Left lung (tissue), 10 donors: ENCODE data around the gene VWCE. TPM values are rescaled to one million over a fixed set of nuclear protein-coding genes. Genes with fewer than 3 reads are reported as not detected.
"Not testable (repeated sequence)": the region's sequence is repeated elsewhere in the genome, so short reads cannot be mapped to it uniquely, and the experiment has no call there.

Source experiments
- ATAC-seq: fragments of 200-7000 bp; cut with Tn5 transposase; one replicate; pipeline ENCODE4 v1.9.1; 2020; ENCODE audit warnings: moderate library complexity
- DNase-seq, 4 donors: peaks; one replicate each; pipeline ENCODE4 v3.0.0-alpha.2; 2013 to 2020
- H3K27ac ChIP-seq, 2 donors: fragments of 200-600 bp; sonication (generic) in 1 of 2; one replicate each; pipeline versions ENCODE4 v1.5.0 to v1.8.0; 2020 to 2021
- H3K27me3 ChIP-seq, 2 donors: fragments of 200-600 bp; sonication (generic) in 1 of 2; one replicate each; pipeline versions ENCODE4 v1.5.0 to v1.8.0; 2020 to 2021
- H3K36me3 ChIP-seq, 2 donors: fragments of 200-600 bp; sonication (generic) in 1 of 2; one replicate each; pipeline versions ENCODE4 v1.5.0 to v1.8.0; 2020 to 2021
- H3K4me1 ChIP-seq, 2 donors: fragments of 200-600 bp; one replicate each; pipeline ENCODE4 v1.8.0; 2021
- H3K4me3 ChIP-seq, 2 donors: fragments of 200-600 bp; sonication (generic) in 1 of 2; one replicate each; pipeline versions ENCODE4 v1.5.0 to v1.8.0; 2020 to 2021; ENCODE audit warnings: mild to moderate bottlenecking in 1 of 2
- H3K9me3 ChIP-seq, 2 donors: fragments of 200-600 bp; sonication (generic) in 1 of 2; one replicate each; pipeline versions ENCODE4 v1.5.0 to v1.8.0; 2020 to 2021
- intact Hi-C, 2 donors: fragments of 100-400 bp; cut with DNase I; formaldehyde crosslinking; loops; one replicate each; pipeline versions ENCODE4 v1.11.2 to v1.14.2; 2022
- polyA plus RNA-seq, 6 donors: library from polyadenylated mRNA; unstranded; fragments of 120-200 nt; gene quantifications; one replicate each; pipeline ENCODE4 v1.2.1, GENCODE V29; 2013; ENCODE audit not compliant: insufficient read length in 6 of 6
- total RNA-seq, 2 donors: library from RNA; stranded (reverse); fragmentation: NEBNext Ultra II Directional; extraction: Animal tissue kit (Norgen Biotek cat#: 25700); gene quantifications; one replicate each; pipeline ENCODE4 v1.2.1, GENCODE V29; 2021
- TF ChIP-seq, protein P1 (sequence below), 2 donors: fragments of 200-600 bp; sonication (generic) in 1 of 2; IDR thresholded peaks; one replicate each; pipeline versions ENCODE4 v1.5.0 to v1.8.0; 2021; ENCODE audit warnings: antibody characterized with exemption in 2 of 2
- donor health status: DM: no; HTN: yes; CAD: no.
- donor health status: DM: no; HTN: no; CAD: no.

VWCE gene
- total and polyA plus RNA-seq, 8 donors, result 0.55 to 3.6 (median 1.8) TPM

DNA sequence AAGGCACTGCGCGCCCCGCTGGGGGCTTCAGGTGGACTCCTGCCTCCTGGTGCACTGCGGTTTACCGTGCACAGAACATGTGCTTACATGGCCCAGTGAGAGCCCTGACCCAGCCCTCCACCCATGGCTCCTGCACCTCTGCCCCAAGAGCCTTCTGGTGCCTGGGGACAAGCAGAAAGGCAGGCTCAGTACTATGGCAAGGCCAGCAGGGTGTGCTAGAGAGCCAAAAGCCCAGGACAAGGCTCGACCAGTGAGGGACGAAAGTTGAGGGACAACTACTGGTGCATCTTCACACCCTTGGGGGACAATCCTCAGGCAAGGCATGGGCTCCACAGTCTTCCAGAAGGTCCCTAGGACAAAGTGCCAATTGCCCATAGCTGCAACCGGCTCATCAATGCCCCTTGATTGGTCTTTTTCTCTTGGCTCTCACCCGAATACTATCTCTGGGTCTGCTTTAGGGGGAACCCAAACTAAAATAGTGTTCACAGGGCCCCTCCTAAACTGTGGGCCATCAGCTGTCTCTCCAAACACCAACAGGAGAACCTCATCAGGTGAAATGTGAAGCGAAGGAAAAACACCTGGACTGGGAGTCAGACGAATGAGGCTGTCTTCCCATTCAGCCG, 40.6 kb downstream of the VWCE start:
- TF ChIP-seq, protein P1, sequence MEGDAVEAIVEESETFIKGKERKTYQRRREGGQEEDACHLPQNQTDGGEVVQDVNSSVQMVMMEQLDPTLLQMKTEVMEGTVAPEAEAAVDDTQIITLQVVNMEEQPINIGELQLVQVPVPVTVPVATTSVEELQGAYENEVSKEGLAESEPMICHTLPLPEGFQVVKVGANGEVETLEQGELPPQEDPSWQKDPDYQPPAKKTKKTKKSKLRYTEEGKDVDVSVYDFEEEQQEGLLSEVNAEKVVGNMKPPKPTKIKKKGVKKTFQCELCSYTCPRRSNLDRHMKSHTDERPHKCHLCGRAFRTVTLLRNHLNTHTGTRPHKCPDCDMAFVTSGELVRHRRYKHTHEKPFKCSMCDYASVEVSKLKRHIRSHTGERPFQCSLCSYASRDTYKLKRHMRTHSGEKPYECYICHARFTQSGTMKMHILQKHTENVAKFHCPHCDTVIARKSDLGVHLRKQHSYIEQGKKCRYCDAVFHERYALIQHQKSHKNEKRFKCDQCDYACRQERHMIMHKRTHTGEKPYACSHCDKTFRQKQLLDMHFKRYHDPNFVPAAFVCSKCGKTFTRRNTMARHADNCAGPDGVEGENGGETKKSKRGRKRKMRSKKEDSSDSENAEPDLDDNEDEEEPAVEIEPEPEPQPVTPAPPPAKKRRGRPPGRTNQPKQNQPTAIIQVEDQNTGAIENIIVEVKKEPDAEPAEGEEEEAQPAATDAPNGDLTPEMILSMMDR (IDR thresholded peaks at IDR 0.05), result peak; percentile 86 to 87
- Histone ChIP-seq H3K27me3 (no peaks in the 10 kb centered on the region), H3K9me3 (no peaks in the 10 kb centered on the region), H3K27ac (no peak overlapping the region), H3K4me1 (no peaks in the 10 kb centered on the region), H3K36me3 (no peaks in the 10 kb centered on the region), H3K4me3 (no peak overlapping the region)
- intact Hi-C loops, result no loop called here
- ATAC-seq (peak; percentile 96), DNase-seq (peak; percentile 6 to 78 (median 50))

- H3K27ac ChIP-seq, H3K4me1 ChIP-seq, DNase-seq, ATAC-seq, intact Hi-C loops, H3K27me3 ChIP-seq, H3K36me3 ChIP-seq, H3K9me3 ChIP-seq, H3K4me3 ChIP-seq: not testable (repeated sequence)
Measured at GRCh38 chr11:61252332-61252731, 42.8 kb downstream of the VWCE start.

DNA sequence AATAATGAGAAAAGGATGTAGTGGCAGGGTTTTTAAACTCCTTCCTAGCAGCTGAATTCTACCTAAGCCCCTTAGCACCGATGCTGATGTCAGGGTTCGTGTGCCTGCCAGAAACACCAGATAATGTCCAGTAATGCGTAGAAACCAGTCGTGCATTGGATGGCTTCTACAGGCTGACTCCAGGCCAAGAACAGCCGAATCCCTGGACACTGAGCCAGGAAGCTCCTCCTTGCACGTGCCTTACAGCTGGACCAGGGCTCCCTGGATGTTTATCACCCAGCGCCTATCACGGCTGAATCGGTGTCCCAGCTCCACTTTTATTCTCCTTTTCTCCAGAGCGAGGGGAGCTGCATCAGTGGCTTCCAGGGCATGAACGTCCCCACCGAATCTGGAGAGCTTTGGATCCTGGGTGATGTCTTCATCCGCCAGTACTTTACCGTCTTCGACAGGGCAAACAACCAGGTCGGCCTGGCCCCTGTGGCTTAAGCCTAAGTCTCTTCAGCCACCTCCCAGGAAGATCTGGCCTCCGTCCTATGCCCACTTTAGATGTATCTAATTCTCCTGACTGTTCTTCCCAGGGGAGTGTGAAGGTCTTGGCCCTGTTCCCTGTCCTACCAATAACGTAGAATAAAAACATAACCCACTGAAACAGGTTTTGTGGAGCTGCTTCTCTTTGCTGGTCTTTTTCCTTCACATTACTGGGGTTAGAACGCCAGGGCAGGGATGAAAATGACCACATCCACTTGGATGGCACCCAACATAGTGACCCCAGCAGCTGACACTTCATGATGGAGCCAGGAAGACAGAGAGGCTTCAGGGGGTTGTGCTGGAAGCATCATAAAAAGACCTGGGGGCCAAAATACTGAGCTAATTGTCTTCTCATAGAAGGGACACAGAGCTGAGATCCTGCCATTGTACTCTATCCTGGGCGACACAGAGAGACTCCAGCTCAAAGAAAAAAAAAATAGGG, 44.0 kb downstream of the VWCE start:
- H3K27ac ChIP-seq, H3K4me3 ChIP-seq, H3K36me3 ChIP-seq, H3K9me3 ChIP-seq, H3K27me3 ChIP-seq, H3K4me1 ChIP-seq, intact Hi-C loops, ATAC-seq: not testable (repeated sequence)
- DNase-seq, result peak in 2 of 4 donors; percentile 16 to 23

GRCh38 chr11:61249201-61249600, 45.9 kb downstream of the VWCE start:
- DNase-seq, H3K4me1 ChIP-seq, H3K27ac ChIP-seq, H3K36me3 ChIP-seq, ATAC-seq, H3K27me3 ChIP-seq, H3K9me3 ChIP-seq, intact Hi-C loops, H3K4me3 ChIP-seq: not testable (repeated sequence)

GRCh38 chr11:61248071-61248470, 47.0 kb downstream of the VWCE start:
- H3K27me3 ChIP-seq, H3K36me3 ChIP-seq, H3K4me1 ChIP-seq, H3K27ac ChIP-seq, ATAC-seq, H3K4me3 ChIP-seq, intact Hi-C loops, H3K9me3 ChIP-seq, DNase-seq: not testable (repeated sequence)

DNA sequence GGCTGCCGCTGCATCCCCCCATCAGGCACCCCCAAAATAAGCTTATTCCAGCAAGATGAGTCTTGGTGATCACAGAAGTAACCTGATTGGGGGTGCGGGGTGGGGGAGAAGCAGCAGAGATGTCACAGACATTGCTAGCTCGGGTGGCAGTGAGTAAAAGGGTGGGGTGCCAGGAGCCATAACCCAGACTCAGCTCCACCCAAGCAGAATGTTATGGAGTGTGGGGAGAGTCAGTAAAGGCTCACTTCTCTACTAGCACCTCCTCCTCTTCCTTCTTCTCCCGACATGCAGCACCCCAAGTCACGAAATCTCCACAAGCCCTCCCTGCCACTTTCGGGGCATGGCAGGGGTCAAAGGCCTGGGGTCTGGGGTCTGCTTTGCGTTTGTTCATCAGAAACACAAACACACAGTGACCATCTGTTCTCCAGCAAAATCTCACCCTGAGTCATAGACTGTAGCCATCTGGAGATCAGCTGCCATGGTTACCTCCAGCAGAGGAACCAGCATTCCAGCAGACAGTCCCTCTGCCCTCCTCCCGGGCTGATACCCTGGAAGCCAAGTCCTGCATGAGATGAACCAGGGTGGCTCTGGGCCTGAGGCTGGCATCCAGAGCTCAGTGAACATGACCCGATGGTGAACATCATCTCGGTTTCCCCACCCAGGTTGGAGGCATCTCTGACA, 49.7 kb downstream of the VWCE start:
- ATAC-seq, result not testable (repeated sequence)

GRCh38 chr11:61241526-61241925, 53.6 kb downstream of the VWCE start:
- H3K27me3 ChIP-seq, H3K27ac ChIP-seq, DNase-seq, intact Hi-C loops, H3K4me3 ChIP-seq, H3K36me3 ChIP-seq, H3K9me3 ChIP-seq, H3K4me1 ChIP-seq: not testable (repeated sequence)
- ATAC-seq, result peak; percentile 69

More for the DNA sequence above, 49.7 kb downstream of the VWCE start:
- H3K36me3 ChIP-seq, DNase-seq, H3K27me3 ChIP-seq, H3K27ac ChIP-seq, H3K4me3 ChIP-seq, H3K9me3 ChIP-seq, intact Hi-C loops, H3K4me1 ChIP-seq: not testable (repeated sequence)

GRCh38 chr11:61240875-61241274, 54.2 kb downstream of the VWCE start, which contains the start of gene PGA5:
TSS of gene PGA5 (plus strand) at chr11:61241175. CDS start at chr11:61241227, 52 bp downstream.
- DNase-seq, H3K4me1 ChIP-seq, H3K27ac ChIP-seq, H3K9me3 ChIP-seq, intact Hi-C loops, H3K27me3 ChIP-seq, H3K4me3 ChIP-seq, H3K36me3 ChIP-seq, ATAC-seq: not testable (repeated sequence)

- H3K36me3 ChIP-seq, intact Hi-C loops, H3K4me1 ChIP-seq, H3K4me3 ChIP-seq, H3K9me3 ChIP-seq, ATAC-seq, H3K27me3 ChIP-seq, H3K27ac ChIP-seq: not testable (repeated sequence)
- peak in 1 of 4 donors; percentile 32 for DNase-seq
Measured at GRCh38 chr11:61240288-61240687, 54.8 kb downstream of the VWCE start.

- H3K27ac ChIP-seq, ATAC-seq, DNase-seq, H3K27me3 ChIP-seq, intact Hi-C loops, H3K9me3 ChIP-seq, H3K4me3 ChIP-seq, H3K4me1 ChIP-seq, H3K36me3 ChIP-seq: not testable (repeated sequence)
Measured at GRCh38 chr11:61237130-61237529, 58.0 kb downstream of the VWCE start.

- H3K4me1 ChIP-seq, intact Hi-C loops, H3K36me3 ChIP-seq, DNase-seq, H3K4me3 ChIP-seq, H3K27ac ChIP-seq, H3K9me3 ChIP-seq, H3K27me3 ChIP-seq, ATAC-seq: not testable (repeated sequence)
Measured at GRCh38 chr11:61232548-61233145, 62.5 kb downstream of the VWCE start.
